A549 treated with Hydrocortisone at 1 μM for 4 hours (cell line): ENCODE results near the gene MAB21L4. TPM values are rescaled to one million over a fixed set of nuclear protein-coding genes. Genes with fewer than 3 reads are reported as not detected.

ENCODE experiments used
- total RNA-seq: library from RNA; stranded (reverse); fragments of 200-300 nt; extraction: Qiagen RNA extraction; gene quantifications from 5 replicates; pipeline ENCODE4 v1.2.3, GENCODE V29; 2022

MAB21L4 gene
- 0.12 to 0.54 TPM (median 0.24 TPM) in 4 of 5 replicates, not detected in the other for total RNA-seq

GRCh38 chr2:240895656-240896388 is at the start of gene MAB21L4:
MAB21L4 (minus strand) TSS chr2:240896156; CDS start chr2:240895997, 159 bp downstream.

DNA sequence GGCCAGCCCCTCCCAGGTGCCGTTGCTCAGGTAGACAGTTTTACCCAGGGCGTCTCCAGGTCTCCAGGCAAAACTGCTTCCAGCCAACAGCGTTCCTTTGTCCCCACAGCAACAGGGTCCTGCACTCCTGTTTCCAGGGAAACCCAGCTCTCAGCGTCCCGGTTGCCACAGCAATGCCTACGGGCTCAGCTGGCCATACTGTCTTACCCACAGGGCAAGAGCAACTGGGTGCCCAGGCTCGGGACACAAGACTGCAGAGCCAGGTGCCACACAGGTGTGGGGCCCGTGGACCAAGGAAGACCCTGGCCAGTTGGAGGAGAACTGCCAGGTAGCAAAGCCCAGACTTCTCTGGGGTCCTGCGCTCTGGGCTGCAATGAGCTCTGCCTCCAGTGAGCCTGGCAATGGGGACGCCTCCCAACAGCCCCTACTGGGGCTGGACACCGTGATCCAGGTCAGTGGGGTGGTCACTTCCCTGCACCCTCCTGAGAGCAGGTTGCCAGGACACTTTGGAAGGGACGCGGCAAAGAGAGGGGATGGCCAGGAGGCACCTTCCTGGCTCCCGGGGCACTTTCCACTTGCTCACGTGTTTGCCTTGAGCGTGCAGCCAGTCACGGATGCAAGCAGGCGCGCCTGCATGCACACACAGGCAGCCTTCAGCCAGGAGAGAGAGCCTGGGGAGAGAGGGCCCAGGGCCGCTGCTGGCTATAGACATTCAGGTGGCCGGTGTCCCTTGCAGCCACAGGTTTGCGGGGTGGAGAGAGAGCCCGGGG is 10.4 kb upstream of the MAB21L4 start, which contains the start of gene CROCC2:
CROCC2 (plus strand) TSS at position 196 of the 770 bp plus-strand sequence; CDS start at position 374, 178 bp downstream.

GRCh38 chr2:240868286-240869108 is 27.5 kb downstream of the MAB21L4 start, which contains the start of gene AGXT:
AGXT (plus strand) TSS chr2:240868824; CDS start chr2:240868866, 42 bp downstream.

Other genes starting within 250 kb of the MAB21L4 start
- gene AQP12B, start 213.3 kb downstream of the MAB21L4 start, total RNA-seq, result not detected in 5 replicates
- not detected in 5 replicates for gene AQP12A, start 204.3 kb downstream of the MAB21L4 start, total RNA-seq
- 0.74 to 1.4 TPM (median 0.84 TPM) in 5 replicates for gene KIF1A, start 75.9 kb downstream of the MAB21L4 start, total RNA-seq
- gene AGXT, start 27.3 kb downstream of the MAB21L4 start, total RNA-seq, result not detected in 5 replicates
- gene CROCC2, start 10.2 kb upstream of the MAB21L4 start, total RNA-seq, result not detected in 5 replicates
- 0.47 to 1.2 TPM (median 0.83 TPM) in 5 replicates for gene SNED1, start 102.5 kb upstream of the MAB21L4 start, total RNA-seq
- gene MTERF4, start 206.1 kb upstream of the MAB21L4 start, total RNA-seq, result 22.2 to 34.4 TPM (median 23.1 TPM) in 5 replicates